HepG2 (cell line): Measurements from ENCODE around the gene RPLP1. TPM values are rescaled to one million over a fixed set of nuclear protein-coding genes. Genes with fewer than 3 reads are reported as not detected.

ENCODE experiments used
- ATAC-seq: fragments of 200-7000 bp; cut with Tn5 transposase; 3 replicates; pipeline ENCODE4 v1.9.1; 2020; ENCODE audit warnings: mild to moderate bottlenecking, moderate library complexity
- BruUV-seq: library from RNA; stranded (reverse); fragments of 400-500 nt; replicated peaks from 2 replicates; lab custom pipeline; 2021; lab: Mats Ljungman, UMichigan
- CTCF ChIA-PET: fragments of 300-600 bp; formaldehyde crosslinking; extraction: SDS; loops from one replicate; lab custom pipeline; 2021; ENCODE audit warnings: low total read pairs, inconsistent platforms, low intra/inter-chr PET ratio; lab: Yijun Ruan, JAX
- POLR2A ChIA-PET: fragments of 350-600 bp; sonication (Branson Sonifier 250); formaldehyde crosslinking; loops from one replicate; lab custom pipeline; 2020; ENCODE audit warnings: antibody characterized with exemption, inconsistent platforms; lab: Yijun Ruan, JAX
- DNase-seq: peaks from one replicate; pipeline ENCODE4 v3.0.0-alpha.2; 2015; ENCODE audit warnings: low spot score
- FAIRE-seq: peaks from 3 replicates; lab custom pipeline; 2011; peaks lifted over from hg19 to GRCh38; lab: Jason Lieb, UNC
- H2AFZ ChIP-seq: one replicate; pipeline ENCODE4 v1.6.1; 2011; ENCODE audit warnings: low read length, inconsistent platforms
- H3K27ac ChIP-seq: fragments of 300-600 bp; 3 replicates; pipeline ENCODE4 v1.8.0; 2011; ENCODE audit warnings: mixed run types, mild to moderate bottlenecking, mixed read lengths, low read length, inconsistent platforms; ENCODE audit not compliant: insufficient read depth; ENCODE audit errors: extremely low read length
- H3K27me3 ChIP-seq, 2 experiments: fragments of 200-600 bp in 1 of 2; 2 replicates in 1 of 2; 3 replicates in 1 of 2; pipeline versions ENCODE4 v1.6.0 to v1.8.0; 2011; ENCODE audit warnings: low read length in 2 of 2, mild to moderate bottlenecking in 2 of 2, moderate library complexity in 2 of 2, inconsistent platforms in 1 of 2; ENCODE audit not compliant: insufficient read depth in 2 of 2, control insufficient read depth in 1 of 2
- H3K36me3 ChIP-seq, 2 experiments: fragments of 200-600 bp in 1 of 2; replicated peaks in 1 of 2; 2 replicates in 1 of 2; 3 replicates in 1 of 2; pipeline versions ENCODE4 v1.5.1 to v1.8.0; 2011; ENCODE audit warnings: low read length in 2 of 2, inconsistent platforms in 1 of 2; ENCODE audit not compliant: insufficient read depth in 2 of 2, control insufficient read depth in 1 of 2
- H3K4me1 ChIP-seq: 2 replicates; pipeline ENCODE4 v1.5.1; 2012; ENCODE audit warnings: low read length, inconsistent platforms; ENCODE audit not compliant: insufficient read depth
- H3K4me2 ChIP-seq: 2 replicates; pipeline ENCODE4 v1.6.0; 2011; ENCODE audit warnings: low read depth, low read length, inconsistent platforms
- H3K4me3 ChIP-seq, 3 experiments: fragments of 200-600 bp in 1 of 3; sonication (generic), shearing (Covaris generic) in 1 of 3; replicated peaks in 1 of 3; 2 replicates each; pipeline ENCODE4 v1.5.1; 2011 to 2016; ENCODE audit warnings: low read length in 3 of 3, inconsistent platforms in 2 of 3, low read depth in 2 of 3, mild to moderate bottlenecking in 2 of 3, control low read depth in 1 of 3, mixed read lengths in 1 of 3; ENCODE audit not compliant: insufficient read depth in 1 of 3
- H3K79me2 ChIP-seq: one replicate; pipeline ENCODE4 v1.6.1; 2011; ENCODE audit warnings: low read length, inconsistent platforms; ENCODE audit not compliant: insufficient read depth
- H3K9ac ChIP-seq: 2 replicates; pipeline ENCODE4 v1.6.0; 2011; ENCODE audit warnings: mild to moderate bottlenecking, low read depth, low read length, inconsistent platforms; ENCODE audit not compliant: insufficient read depth
- H3K9me3 ChIP-seq: 2 replicates; pipeline ENCODE4 v1.5.1; 2012; ENCODE audit warnings: mild to moderate bottlenecking, low read length
- H4K20me1 ChIP-seq: 2 replicates; pipeline ENCODE4 v1.6.0; 2011; ENCODE audit warnings: inconsistent platforms, mild to moderate bottlenecking, low read length, moderate library complexity; ENCODE audit not compliant: insufficient read depth
- CREB3 ChIP-seq: sonication (generic); formaldehyde crosslinking; IDR thresholded peaks from 2 replicates; pipeline ENCODE4 v1.5.0; 2020; ENCODE audit warnings: missing genetic modification reagents
- FOXO1 ChIP-seq: sonication (generic); formaldehyde crosslinking; IDR thresholded peaks from 2 replicates; pipeline ENCODE4 v1.4.0; 2020; ENCODE audit warnings: missing genetic modification reagents
- HDAC6 ChIP-seq: fragments of 200-600 bp; sonication (generic); IDR thresholded peaks from 2 replicates; pipeline ENCODE4 v1.7.0; 2017; ENCODE audit warnings: mild to moderate bottlenecking, antibody characterized with exemption, low read length, low read depth
- MTA3 ChIP-seq: sonication (generic); formaldehyde crosslinking; IDR thresholded peaks from 2 replicates; pipeline ENCODE4 v1.4.0; 2020; ENCODE audit warnings: missing genetic modification reagents
- PHF8 ChIP-seq: sonication (generic); formaldehyde crosslinking; IDR thresholded peaks from 2 replicates; pipeline ENCODE4 v1.5.0; 2020; ENCODE audit warnings: missing genetic modification reagents
- TFDP1 ChIP-seq: IDR thresholded peaks from 2 replicates; pipeline ENCODE4 v1.6.1; 2016; ENCODE audit warnings: missing compliant biosample characterization, missing genetic modification reagents, borderline replicate concordance
- TOPORS ChIP-seq: sonication (generic); formaldehyde crosslinking; IDR thresholded peaks from 2 replicates; pipeline ENCODE4 v1.8.0; 2023; ENCODE audit warnings: mild to moderate bottlenecking, missing genetic modification reagents
- XRCC5 ChIP-seq: fragments of 200-400 bp; formaldehyde crosslinking; optimal IDR thresholded peaks from 2 replicates; pipeline ENCODE3; 2017; ENCODE audit warnings: mild to moderate bottlenecking, low read length
- ZNF253 ChIP-seq: sonication (generic); formaldehyde crosslinking; IDR thresholded peaks from 2 replicates; pipeline ENCODE4 v1.8.0; 2022; ENCODE audit warnings: mild to moderate bottlenecking, missing genetic modification reagents, borderline replicate concordance
- ZNF431 ChIP-seq: sonication (generic); formaldehyde crosslinking; IDR thresholded peaks from 2 replicates; pipeline ENCODE4 v1.9.0; 2022; ENCODE audit warnings: missing genetic modification reagents, low read depth, mild to moderate bottlenecking, borderline replicate concordance
- ZNF850 ChIP-seq: sonication (generic); formaldehyde crosslinking; conservative IDR thresholded peaks from 2 replicates; pipeline ENCODE4 v1.9.0; 2021; ENCODE audit warnings: mild to moderate bottlenecking, missing genetic modification reagents
- WGBS: methylation state at CpG from one replicate; pipeline ENCODE4 v1.1.6; 2017; ENCODE audit warnings: low lambda C conversion rate; 5-methylcytosine and 5-hydroxymethylcytosine counted together
- in situ Hi-C: cut with HindIII; loops from 2 replicates; pipeline ENCODE4 v1.10.0; 2017; ENCODE audit warnings: low pct_unique_long_range_greater_than_20kb; ENCODE audit not compliant: extremely low pct_ligation_motif_present
- intact Hi-C: fragments of 100-400 bp; cut with micrococcal nuclease; formaldehyde crosslinking; loops from one replicate; pipeline ENCODE4 v1.10.0; 2022; ENCODE audit not compliant: unreplicated experiment
- polyA plus RNA-seq, 8 experiments: library from polyadenylated mRNA; depleted of rRNA in 3 of 8; stranded (reverse) in 7 of 8; unstranded in 1 of 8; fragments of >200 nt; fragmentation: Illumina TruSeq in 4 of 8; extraction: Trizol in 4 of 8; gene quantifications; 2 replicates each; pipeline versions ENCODE4 v1.2.1 to v1.2.3, GENCODE V29; 2011 to 2016; ENCODE audit warnings: low read depth in 4 of 8, missing spikeins in 1 of 8, mixed read lengths in 1 of 8; ENCODE audit not compliant: insufficient read depth in 1 of 8
- total RNA-seq, 5 experiments: library from RNA; depleted of rRNA; stranded (reverse); fragments of >200 nt; fragmentation: Illumina TruSeq; extraction: Trizol; gene quantifications; 2 replicates each; pipeline ENCODE4 v1.2.3, GENCODE V29; 2016; ENCODE audit warnings: low read depth in 1 of 5
- TF ChIP-seq, protein P1 (sequence below): sonication (generic); formaldehyde crosslinking; IDR thresholded peaks from 2 replicates; pipeline ENCODE4 v1.8.0; 2022; ENCODE audit warnings: mild to moderate bottlenecking, missing genetic modification reagents, moderate library complexity
- TF ChIP-seq, protein P2 (sequence below): sonication (generic); formaldehyde crosslinking; IDR thresholded peaks from 2 replicates; pipeline ENCODE4 v1.5.0; 2020; ENCODE audit warnings: missing genetic modification reagents

RPLP1 gene
- total and polyA plus RNA-seq, 2 of the 13 experiments (the other 11 are each of a cell fraction or from before 2014, with no cell fraction given) = 817 to 929 TPM

DNA sequence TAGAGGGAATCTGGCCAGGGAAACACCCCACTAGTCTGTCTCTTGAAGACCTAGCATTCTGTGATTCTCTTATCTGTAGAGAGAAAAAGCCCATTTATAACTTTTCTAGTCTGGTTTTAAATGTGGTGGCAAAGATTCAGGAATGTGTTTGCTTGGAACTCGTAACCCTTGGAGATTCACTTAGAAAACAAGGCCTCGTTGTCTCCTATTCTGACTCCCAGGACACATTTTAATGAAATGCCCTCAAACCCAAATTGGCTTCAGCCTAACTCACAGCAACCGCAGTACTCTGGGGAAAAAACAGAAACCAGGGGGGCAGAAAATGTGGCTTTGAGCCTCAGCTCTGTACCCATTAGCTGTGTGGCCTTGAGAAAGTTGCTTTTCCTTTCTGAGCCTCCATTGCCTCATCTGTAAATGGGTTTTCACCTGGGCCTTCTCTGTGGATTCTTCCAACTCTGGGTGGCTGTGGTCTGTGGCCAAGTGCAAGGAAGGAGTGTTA is 36.5 kb downstream of the RPLP1 start:
- H3K9ac ChIP-seq = no peak overlapping the region
- no peak for TF ChIP-seq ZNF253
- TF ChIP-seq FOXO1 (CRISPR knock-in tag) = no peak
- no peak for TF ChIP-seq TOPORS (CRISPR knock-in tag)
- TF ChIP-seq ZNF850 (CRISPR knock-in tag) = no peak
- no peak for TF ChIP-seq XRCC5
- no peak for TF ChIP-seq HDAC6
- TF ChIP-seq CREB3 (CRISPR knock-in tag) = no peak
- TF ChIP-seq ZNF431 (CRISPR knock-in tag) = no peak
- TF ChIP-seq TFDP1 (CRISPR knock-in tag) = no peak
- TF ChIP-seq, protein P1, sequence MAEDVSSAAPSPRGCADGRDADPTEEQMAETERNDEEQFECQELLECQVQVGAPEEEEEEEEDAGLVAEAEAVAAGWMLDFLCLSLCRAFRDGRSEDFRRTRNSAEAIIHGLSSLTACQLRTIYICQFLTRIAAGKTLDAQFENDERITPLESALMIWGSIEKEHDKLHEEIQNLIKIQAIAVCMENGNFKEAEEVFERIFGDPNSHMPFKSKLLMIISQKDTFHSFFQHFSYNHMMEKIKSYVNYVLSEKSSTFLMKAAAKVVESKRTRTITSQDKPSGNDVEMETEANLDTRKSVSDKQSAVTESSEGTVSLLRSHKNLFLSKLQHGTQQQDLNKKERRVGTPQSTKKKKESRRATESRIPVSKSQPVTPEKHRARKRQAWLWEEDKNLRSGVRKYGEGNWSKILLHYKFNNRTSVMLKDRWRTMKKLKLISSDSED (CRISPR knock-in tag) = no peak
- TF ChIP-seq MTA3 (CRISPR knock-in tag) = no peak
- TF ChIP-seq, protein P2, sequence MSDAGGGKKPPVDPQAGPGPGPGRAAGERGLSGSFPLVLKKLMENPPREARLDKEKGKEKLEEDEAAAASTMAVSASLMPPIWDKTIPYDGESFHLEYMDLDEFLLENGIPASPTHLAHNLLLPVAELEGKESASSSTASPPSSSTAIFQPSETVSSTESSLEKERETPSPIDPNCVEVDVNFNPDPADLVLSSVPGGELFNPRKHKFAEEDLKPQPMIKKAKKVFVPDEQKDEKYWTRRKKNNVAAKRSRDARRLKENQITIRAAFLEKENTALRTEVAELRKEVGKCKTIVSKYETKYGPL = no peak
- TF ChIP-seq PHF8 (CRISPR knock-in tag) = no peak
- no TSS peak for BruUV-seq
- no peak overlapping the region for H3K4me3 ChIP-seq
- WGBS = 38% methylated on average over 3 of the region's 3 CpGs
- FAIRE-seq (no peak), DNase-seq (no peak), ATAC-seq (no peak)
- in situ Hi-C loops (no loop called here), intact Hi-C loops (no loop called here)
- H3K27ac ChIP-seq = no peak overlapping the region
- no peaks in the 10 kb centered on the region for H3K36me3 ChIP-seq
- CTCF ChIA-PET = no interaction called here
- H3K27me3 ChIP-seq = peaks cover 0 to 55% of the 10 kb centered on the region in 2 experiments; a peak in 3 of 5 replicates
- H3K4me2 ChIP-seq = no peak overlapping the region
- H3K4me1 ChIP-seq = no peaks in the 10 kb centered on the region
- POLR2A ChIA-PET = no interaction called here
- H3K9me3 ChIP-seq = no peaks in the 10 kb centered on the region
- H4K20me1 ChIP-seq = 0 out of 2 replicates have a peak, but pooled peaks cover 2% of the 10 kb centered on the region
- H3K79me2 ChIP-seq = no peaks in the 10 kb centered on the region
- H2AFZ ChIP-seq = no peak overlapping the region
